ENCODE data around the gene GALNT9.

GALNT9 gene

DNA sequence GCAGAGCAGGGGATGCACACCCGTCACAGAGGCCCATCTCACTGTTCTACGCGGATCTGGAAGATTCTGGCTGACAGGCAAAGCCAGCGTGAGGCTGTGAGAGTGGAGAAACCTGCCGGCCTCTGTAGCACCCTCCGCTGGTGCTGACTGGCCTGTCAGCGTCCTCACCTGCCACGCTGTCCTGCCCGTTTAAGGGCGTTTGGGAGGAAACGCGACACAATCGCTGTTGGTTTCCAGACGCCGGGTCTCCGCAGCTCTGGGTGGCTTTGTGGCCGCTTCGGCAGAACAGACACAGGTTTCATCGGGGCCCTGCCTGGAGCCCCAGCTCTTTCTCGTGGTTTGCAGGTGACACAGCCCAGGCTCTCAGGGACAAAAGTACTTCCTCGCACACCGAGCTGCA lies 114.5 kb downstream of the GALNT9 start:
- no peak overlapping the region for H3K4me3 ChIP-seq (ENCODE audit: low read depth, low read length)
- in situ Hi-C loops (cut with HindIII; ENCODE audit: low sequenced_read_pairs), result no loop called here
- DNase-seq (ENCODE audit: low read depth), result no peak
- TF ChIP-seq, protein P1, sequence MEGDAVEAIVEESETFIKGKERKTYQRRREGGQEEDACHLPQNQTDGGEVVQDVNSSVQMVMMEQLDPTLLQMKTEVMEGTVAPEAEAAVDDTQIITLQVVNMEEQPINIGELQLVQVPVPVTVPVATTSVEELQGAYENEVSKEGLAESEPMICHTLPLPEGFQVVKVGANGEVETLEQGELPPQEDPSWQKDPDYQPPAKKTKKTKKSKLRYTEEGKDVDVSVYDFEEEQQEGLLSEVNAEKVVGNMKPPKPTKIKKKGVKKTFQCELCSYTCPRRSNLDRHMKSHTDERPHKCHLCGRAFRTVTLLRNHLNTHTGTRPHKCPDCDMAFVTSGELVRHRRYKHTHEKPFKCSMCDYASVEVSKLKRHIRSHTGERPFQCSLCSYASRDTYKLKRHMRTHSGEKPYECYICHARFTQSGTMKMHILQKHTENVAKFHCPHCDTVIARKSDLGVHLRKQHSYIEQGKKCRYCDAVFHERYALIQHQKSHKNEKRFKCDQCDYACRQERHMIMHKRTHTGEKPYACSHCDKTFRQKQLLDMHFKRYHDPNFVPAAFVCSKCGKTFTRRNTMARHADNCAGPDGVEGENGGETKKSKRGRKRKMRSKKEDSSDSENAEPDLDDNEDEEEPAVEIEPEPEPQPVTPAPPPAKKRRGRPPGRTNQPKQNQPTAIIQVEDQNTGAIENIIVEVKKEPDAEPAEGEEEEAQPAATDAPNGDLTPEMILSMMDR (IDR thresholded peaks at IDR 0.05; ENCODE audit: low read depth, low read length, missing control alignments), result no peak

DNA sequence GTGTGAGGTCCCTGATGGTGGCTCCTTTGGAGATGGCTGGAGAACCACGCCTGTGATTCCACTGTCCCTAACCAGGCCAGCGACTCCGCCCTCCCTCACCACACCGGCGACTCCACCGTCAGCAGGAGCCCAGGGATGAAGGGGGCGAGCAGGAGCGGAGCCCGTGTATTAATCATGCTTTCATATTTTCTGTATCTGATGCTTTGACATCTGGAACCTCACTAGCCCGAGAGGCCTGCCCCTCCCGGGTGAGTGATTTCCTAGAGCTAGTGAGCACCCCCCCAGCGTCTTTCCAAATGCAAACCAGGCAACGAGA lies 115.3 kb downstream of the GALNT9 start:
- TF ChIP-seq, protein P1 (IDR thresholded peaks at IDR 0.05; ENCODE audit: low read depth, low read length, missing control alignments), result no peak
- DNase-seq (ENCODE audit: low read depth), result no peak
- in situ Hi-C loops (cut with HindIII; ENCODE audit: low sequenced_read_pairs), result no loop called here
- no peak overlapping the region for H3K4me3 ChIP-seq (ENCODE audit: low read depth, low read length)

DNA sequence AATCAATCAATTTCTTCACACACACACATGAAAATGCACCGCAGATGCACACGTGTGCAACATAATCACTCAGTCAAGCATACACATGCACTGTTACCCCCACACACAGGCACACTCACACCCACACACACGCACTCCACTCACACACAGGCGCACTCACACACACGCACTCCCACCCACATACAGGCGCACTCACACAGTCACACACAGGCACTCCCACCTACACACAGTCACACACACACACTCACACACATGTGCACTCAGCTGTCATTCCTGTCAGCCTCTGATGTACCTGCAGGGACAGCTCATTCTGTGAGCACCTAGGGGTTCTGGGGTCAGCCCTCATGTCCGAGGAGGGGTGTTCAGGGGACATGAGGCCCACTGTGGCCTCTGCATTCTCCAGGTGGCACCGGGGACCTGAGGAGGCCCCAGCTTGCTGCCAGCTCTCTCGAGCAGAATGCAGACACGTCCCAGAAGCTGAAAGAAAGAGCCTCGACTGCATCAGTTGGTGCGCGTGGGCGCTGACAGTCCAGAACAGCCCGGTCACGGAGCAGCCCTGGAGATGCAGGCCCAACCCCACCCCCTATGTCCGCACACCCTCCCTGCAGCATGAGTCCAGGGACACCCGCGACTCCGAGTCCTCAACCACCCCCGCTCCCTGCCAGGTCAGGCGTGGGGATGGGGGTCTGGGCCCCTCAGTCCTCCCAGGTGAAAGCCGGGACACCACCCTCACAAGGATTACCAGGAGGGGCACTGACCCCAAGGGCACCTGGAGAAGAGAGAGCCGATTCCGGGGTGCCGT lies 115.8 kb downstream of the GALNT9 start:
- TF ChIP-seq, protein P1 (IDR thresholded peaks at IDR 0.05; ENCODE audit: low read depth, low read length, missing control alignments), result no peak
- H3K4me3 ChIP-seq (ENCODE audit: low read depth, low read length), result no peak overlapping the region
- in situ Hi-C loops (cut with HindIII; ENCODE audit: low sequenced_read_pairs), result no loop called here
- no peak for DNase-seq (ENCODE audit: low read depth)

DNA sequence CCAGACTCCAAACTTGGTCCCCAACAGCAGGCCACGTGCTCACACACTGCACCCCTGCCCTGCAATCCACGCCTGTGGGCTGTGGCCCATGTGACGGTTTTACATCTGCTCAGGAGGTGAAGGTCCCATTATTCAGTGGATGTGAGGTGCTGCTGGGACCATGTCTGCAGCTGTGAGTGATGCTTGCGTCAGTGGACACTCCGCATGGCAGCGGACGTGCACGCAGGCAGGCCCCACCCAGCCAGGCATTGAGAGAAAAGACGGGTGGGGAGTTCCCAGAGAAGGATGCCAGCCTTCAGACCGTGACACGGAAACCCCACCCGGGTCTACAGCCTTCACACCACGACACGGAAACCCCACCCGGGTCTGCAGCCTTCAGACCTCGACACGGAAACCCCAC lies 117.6 kb downstream of the GALNT9 start:
- in situ Hi-C loops (cut with HindIII; ENCODE audit: low sequenced_read_pairs), result no loop called here

DNA sequence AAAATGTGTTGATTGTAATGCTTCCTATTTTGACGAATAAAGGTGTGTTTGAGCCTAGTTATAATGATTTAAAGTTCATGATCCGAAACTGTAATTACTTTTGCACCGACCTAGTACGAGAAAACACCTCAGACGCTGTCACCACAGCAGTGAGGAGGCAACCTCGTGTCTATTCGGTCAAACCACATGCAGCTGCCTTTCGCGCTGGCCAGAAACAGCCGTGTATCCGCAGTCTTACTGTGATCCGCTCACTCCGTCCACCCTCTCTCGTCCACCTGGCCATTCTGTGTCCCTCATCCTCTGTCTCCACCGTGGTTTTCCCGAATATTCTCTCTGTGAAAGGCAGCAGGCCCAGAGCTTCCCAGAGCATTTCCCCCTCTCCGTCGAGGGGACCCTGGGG lies 118.1 kb downstream of the GALNT9 start:
- TF ChIP-seq, protein P1 (IDR thresholded peaks at IDR 0.05; ENCODE audit: low read depth, low read length, missing control alignments), result no peak
- DNase-seq (ENCODE audit: low read depth), result no peak
- in situ Hi-C loops (cut with HindIII; ENCODE audit: low sequenced_read_pairs), result no loop called here
- no peak overlapping the region for H3K4me3 ChIP-seq (ENCODE audit: low read depth, low read length)

More for the DNA sequence above, 117.6 kb downstream of the GALNT9 start:
- TF ChIP-seq, protein P1 (IDR thresholded peaks at IDR 0.05; ENCODE audit: low read depth, low read length, missing control alignments), result no peak
- H3K4me3 ChIP-seq (ENCODE audit: low read depth, low read length), result no peak overlapping the region
- DNase-seq (ENCODE audit: low read depth), result no peak

DNA sequence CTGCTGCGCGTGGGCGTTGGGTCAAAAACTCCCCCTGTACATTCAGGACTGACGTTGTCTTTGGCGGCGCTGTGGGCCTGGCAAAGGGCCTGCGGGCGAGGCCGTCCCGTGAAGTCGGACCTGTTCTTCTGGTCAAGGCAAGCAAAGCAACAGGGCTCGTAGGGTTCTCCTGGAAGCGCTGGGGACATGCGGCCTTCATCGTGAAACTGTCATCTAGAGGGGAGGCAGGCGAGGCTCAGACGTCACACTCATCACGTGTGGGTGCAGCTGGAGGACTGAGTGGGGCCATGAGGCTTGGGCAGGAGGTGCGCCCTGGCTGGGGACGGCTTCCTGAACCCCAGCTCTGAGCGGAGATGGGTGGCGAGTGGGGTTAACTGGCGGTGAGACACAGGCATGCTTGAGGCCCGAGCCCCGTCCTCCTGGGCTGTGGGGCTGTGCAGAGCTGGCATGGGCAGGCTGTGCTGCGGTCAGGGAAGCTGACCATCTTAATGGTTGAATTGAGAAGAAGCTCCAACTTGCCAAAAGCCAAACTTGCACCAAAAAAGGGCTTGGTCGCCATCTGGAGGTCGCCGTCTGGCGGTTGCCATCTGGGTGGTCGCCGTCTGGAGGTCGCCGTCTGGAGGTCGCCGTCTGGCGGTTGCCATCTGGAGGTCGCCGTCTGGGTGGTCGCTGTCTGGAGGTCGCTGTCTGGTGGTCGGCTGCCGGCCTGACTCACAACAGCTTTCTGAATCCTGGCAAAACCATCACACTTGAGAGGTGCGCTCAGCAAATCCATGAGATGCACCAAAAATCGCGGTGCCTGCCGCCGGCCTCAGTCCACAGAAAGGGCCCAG lies 119.0 kb downstream of the GALNT9 start:
- H3K4me3 ChIP-seq (ENCODE audit: low read depth, low read length), result no peak overlapping the region
- TF ChIP-seq, protein P1 (IDR thresholded peaks at IDR 0.05; ENCODE audit: low read depth, low read length, missing control alignments), result no peak
- in situ Hi-C loops (cut with HindIII; ENCODE audit: low sequenced_read_pairs), result no loop called here
- DNase-seq (ENCODE audit: low read depth), result no peak
